ENCODE data around the gene NLRX1.

DNA sequence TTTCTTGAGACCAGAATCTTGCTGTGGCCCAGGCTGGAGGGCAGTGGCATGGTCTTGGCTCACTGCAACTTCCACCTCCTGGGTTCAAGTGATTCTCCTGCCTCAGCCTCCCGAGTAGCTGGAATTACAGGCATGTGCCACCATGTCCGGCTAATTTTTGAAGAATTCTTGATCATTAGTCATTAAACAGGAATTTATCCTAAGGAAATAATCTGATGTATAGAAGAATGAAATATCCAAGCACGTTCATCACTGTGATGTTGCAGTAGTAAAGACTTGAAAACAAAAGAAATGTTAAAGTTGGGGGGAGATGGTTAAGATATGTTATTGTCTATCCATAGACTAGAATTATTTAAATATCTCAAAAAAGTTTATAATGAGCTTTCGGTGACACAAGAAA lies 61.2 kb downstream of the NLRX1 start:
- TF ChIP-seq, protein P1, sequence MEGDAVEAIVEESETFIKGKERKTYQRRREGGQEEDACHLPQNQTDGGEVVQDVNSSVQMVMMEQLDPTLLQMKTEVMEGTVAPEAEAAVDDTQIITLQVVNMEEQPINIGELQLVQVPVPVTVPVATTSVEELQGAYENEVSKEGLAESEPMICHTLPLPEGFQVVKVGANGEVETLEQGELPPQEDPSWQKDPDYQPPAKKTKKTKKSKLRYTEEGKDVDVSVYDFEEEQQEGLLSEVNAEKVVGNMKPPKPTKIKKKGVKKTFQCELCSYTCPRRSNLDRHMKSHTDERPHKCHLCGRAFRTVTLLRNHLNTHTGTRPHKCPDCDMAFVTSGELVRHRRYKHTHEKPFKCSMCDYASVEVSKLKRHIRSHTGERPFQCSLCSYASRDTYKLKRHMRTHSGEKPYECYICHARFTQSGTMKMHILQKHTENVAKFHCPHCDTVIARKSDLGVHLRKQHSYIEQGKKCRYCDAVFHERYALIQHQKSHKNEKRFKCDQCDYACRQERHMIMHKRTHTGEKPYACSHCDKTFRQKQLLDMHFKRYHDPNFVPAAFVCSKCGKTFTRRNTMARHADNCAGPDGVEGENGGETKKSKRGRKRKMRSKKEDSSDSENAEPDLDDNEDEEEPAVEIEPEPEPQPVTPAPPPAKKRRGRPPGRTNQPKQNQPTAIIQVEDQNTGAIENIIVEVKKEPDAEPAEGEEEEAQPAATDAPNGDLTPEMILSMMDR (IDR thresholded peaks at IDR 0.05): no peak
- no peak for TF ChIP-seq ZFX (IDR thresholded peaks at IDR 0.05; ENCODE audit: borderline replicate concordance)
